GM18907 (cell line): ENCODE data around the gene NEO1.

Experiments used
- ATAC-seq: cut with Tn5 transposase; IDR thresholded peaks from one replicate; pipeline ENCODE4 v1.9.1; 2021; ENCODE audit warnings: mild to moderate bottlenecking, moderate library complexity; ENCODE audit not compliant: unreplicated experiment

The NEO1 gene

GRCh38 chr15:73030122-73030679, 22.1 kb upstream of the NEO1 start:
- no peak for ATAC-seq

GRCh38 chr15:73031648-73032047, 20.6 kb upstream of the NEO1 start:
- no peak for ATAC-seq

- no peak for ATAC-seq
Observed at GRCh38 chr15:73033611-73034010, 18.7 kb upstream of the NEO1 start.

GRCh38 chr15:73034221-73034620, 18.0 kb upstream of the NEO1 start:
- ATAC-seq = no peak

GRCh38 chr15:73035221-73035620, 17.0 kb upstream of the NEO1 start:
- ATAC-seq = no peak

- no peak for ATAC-seq
Observed at GRCh38 chr15:73038220-73038619, 14.0 kb upstream of the NEO1 start.

GRCh38 chr15:73046073-73046472, 6.2 kb upstream of the NEO1 start:
- no peak for ATAC-seq

- no peak for ATAC-seq
Observed at GRCh38 chr15:73047882-73048281, 4.4 kb upstream of the NEO1 start.

GRCh38 chr15:73048624-73049295, 3.5 kb upstream of the NEO1 start:
- ATAC-seq = no peak

- ATAC-seq = no peak
Observed at GRCh38 chr15:73049564-73050215, 2.6 kb upstream of the NEO1 start.

- ATAC-seq = no peak
Observed at GRCh38 chr15:73050561-73051295, 1.5 kb upstream of the NEO1 start.

GRCh38 chr15:73051391-73051806, 864 bp upstream of the NEO1 start:
- no peak for ATAC-seq

- ATAC-seq = no peak
Observed at GRCh38 chr15:73052653-73053397, 562 bp downstream of the NEO1 start.

GRCh38 chr15:73053398-73053723, 1.1 kb downstream of the NEO1 start:
- no peak for ATAC-seq

GRCh38 chr15:73054417-73054953, 2.2 kb downstream of the NEO1 start:
- ATAC-seq = no peak

- no peak for ATAC-seq
Observed at GRCh38 chr15:73056460-73056859, 4.2 kb downstream of the NEO1 start.

GRCh38 chr15:73058437-73058836, 6.2 kb downstream of the NEO1 start:
- ATAC-seq = no peak

- no peak for ATAC-seq
Observed at GRCh38 chr15:73065114-73065513, 12.9 kb downstream of the NEO1 start.

GRCh38 chr15:73069109-73069508, 16.8 kb downstream of the NEO1 start:
- no peak for ATAC-seq

GRCh38 chr15:73072894-73073293, 20.6 kb downstream of the NEO1 start:
- no peak for ATAC-seq

- no peak for ATAC-seq
Observed at GRCh38 chr15:73074241-73074640, 22.0 kb downstream of the NEO1 start.
